WI38 (cell line): ENCODE measurements around the gene JAK2.

Source experiments
- H3K4me3 ChIP-seq: 2 replicates; pipeline ENCODE4 v1.5.1; 2011; ENCODE audit warnings: low read depth, mild to moderate bottlenecking, control low read depth, low read length
- CTCF ChIP-seq: IDR thresholded peaks from 2 replicates; pipeline ENCODE4 v1.5.1; 2012; ENCODE audit warnings: low read depth, mild to moderate bottlenecking, control low read depth, low read length

The JAK2 gene

GRCh38 chr9:4983601-4984165, 1.4 kb upstream of the JAK2 start:
- no peak for TF ChIP-seq CTCF
- peak overlapping the region; percentile 81 for H3K4me3 ChIP-seq

GRCh38 chr9:4984171-4984620, 876 bp upstream of the JAK2 start:
- TF ChIP-seq CTCF = no peak
- peak overlapping the region; percentile 81 for H3K4me3 ChIP-seq

GRCh38 chr9:4985386-4986266, 554 bp downstream of the JAK2 start:
- TF ChIP-seq CTCF = no peak
- peak overlapping the region; percentile 81 for H3K4me3 ChIP-seq

GRCh38 chr9:4986296-4986695, 1.2 kb downstream of the JAK2 start:
- no peak for TF ChIP-seq CTCF
- H3K4me3 ChIP-seq = peak overlapping the region; percentile 81

- peak overlapping the region; percentile 81 for H3K4me3 ChIP-seq
Measured at GRCh38 chr9:4986783-4987182, 1.7 kb downstream of the JAK2 start.

GRCh38 chr9:4987961-4988421, 2.9 kb downstream of the JAK2 start:
- 0 out of 2 replicates have a peak overlapping the region, but pooled peaks have one; percentile 4 for H3K4me3 ChIP-seq
- TF ChIP-seq CTCF = peak; percentile 56; the same call in 1 of the 2 replicates

More at GRCh38 chr9:4986783-4987182, 1.7 kb downstream of the JAK2 start:
- no peak for TF ChIP-seq CTCF

- no peak for TF ChIP-seq CTCF
- H3K4me3 ChIP-seq = no peak overlapping the region
Measured at GRCh38 chr9:4992872-4993271, 7.8 kb downstream of the JAK2 start.
